ENCODE data around the gene MZT2A.
"Not testable (repeated sequence)": the region's sequence is repeated elsewhere in the genome, so short reads cannot be mapped to it uniquely, and the experiment has no call there.

The MZT2A gene

GRCh38 chr2:131490616-131491468, 1.4 kb downstream of the MZT2A start:
- peak; percentile 19 for DNase-seq (ENCODE audit: low spot score)

- DNase-seq (ENCODE audit: low spot score), result no peak
These were observed 3.6 kb downstream of the MZT2A start for GRCh38 chr2:131488306-131489205.

- DNase-seq (ENCODE audit: low spot score), result not testable (repeated sequence)
These were observed 5.8 kb downstream of the MZT2A start for GRCh38 chr2:131486201-131486902.

DNA sequence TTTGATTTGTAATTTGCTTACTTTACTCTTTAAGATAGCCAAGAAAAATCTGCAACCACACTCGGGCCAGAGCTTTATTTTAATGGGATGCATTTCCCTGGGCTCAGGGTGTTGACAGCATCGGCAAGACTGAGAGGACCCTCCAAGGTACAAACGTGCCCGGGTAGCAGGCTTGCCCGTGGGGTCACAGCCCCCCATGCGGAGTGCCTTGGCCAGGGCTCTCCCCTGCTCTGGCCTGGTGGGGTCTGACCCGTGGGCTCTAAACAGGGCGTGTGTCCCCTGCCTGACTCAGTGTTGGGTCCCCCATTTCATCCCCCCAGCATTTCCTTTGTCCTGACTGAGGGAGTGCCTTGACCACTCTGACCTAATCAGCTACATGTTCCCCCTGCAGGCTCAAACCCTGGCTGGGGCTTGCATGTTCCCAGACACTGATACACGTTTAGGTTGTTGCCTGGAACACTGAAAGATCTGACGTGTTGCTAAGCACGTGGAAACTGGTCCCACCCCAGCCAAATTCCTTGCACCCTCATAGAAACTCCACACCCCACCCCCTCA, 7.2 kb downstream of the MZT2A start:
- DNase-seq (ENCODE audit: low spot score), result not testable (repeated sequence)

- DNase-seq (ENCODE audit: low spot score), result not testable (repeated sequence)
These were observed 8.0 kb downstream of the MZT2A start for GRCh38 chr2:131483981-131484820.

DNA sequence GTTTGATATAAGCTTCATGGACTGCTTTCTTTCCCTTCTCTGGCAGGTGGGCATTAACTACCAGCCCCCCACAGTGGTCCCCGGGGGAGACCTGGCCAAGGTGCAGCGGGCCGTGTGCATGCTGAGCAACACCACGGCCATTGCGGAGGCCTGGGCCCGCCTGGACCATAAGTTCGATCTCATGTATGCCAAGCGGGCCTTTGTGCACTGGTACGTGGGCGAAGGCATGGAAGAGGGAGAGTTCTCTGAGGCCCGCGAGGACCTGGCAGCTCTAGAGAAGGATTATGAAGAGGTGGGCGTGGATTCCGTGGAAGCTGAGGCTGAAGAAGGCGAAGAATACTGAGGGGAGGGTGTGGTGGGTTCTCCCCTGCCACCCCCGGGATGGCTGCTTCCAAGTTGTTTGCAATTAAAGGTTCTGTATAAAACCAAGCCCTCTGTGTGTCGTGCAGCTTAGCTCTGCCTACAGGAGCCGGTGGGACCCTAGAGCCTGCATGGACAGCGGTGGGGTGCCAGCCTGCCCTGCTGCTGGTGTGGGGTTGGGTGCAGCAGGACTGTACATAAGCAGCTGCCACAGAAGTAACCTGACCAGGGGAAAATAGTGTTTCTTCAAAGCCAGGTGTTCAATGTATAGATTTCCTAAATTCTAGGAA, 9.6 kb downstream of the MZT2A start:
- not testable (repeated sequence) for DNase-seq (ENCODE audit: low spot score)

DNA sequence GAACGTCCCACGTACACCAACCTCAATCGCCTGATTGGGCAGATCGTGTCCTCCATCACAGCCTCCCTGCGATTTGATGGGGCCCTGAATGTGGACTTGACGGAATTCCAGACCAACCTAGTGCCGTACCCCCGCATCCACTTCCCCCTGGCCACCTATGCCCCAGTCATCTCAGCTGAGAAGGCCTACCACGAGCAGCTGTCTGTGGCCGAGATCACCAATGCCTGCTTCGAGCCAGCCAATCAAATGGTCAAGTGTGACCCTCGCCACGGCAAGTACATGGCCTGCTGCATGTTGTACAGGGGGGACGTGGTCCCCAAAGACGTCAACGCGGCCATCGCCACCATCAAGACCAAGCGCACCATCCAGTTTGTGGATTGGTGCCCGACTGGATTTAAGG, 11.8 kb downstream of the MZT2A start:
- DNase-seq (ENCODE audit: low spot score), result not testable (repeated sequence)

DNA sequence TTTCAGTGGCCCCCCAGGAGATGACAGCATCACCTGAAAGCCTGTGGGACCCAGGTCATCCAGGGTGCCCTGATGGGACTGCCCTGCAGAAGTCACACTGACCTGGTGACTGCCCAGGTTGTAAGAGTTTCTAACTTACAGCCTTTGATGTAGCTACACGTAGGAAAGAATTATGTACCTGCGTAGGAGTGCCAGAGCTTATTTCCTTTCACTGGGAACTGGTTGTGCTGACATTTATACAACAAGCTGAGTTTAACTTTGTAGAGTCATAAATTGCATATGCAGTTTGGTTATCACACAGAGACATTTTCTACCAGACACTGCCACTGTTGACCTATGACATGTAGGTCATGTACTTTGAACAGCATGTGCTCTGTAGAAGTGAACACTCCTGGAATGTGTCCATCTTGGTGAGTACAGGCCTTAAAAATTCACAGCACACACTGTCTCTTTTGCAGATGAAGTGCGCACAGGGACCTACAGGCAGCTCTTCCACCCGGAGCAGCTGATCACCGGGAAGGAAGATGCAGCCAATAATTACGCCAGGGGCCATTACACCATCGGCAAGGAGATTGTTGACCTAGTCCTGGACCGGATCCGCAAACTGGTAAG, 13.2 kb downstream of the MZT2A start:
- DNase-seq (ENCODE audit: low spot score), result not testable (repeated sequence)

- not testable (repeated sequence) for DNase-seq (ENCODE audit: low spot score)
These were observed 13.9 kb downstream of the MZT2A start for GRCh38 chr2:131478074-131478849.

- not testable (repeated sequence) for DNase-seq (ENCODE audit: low spot score)
These were observed 15.0 kb downstream of the MZT2A start for GRCh38 chr2:131477227-131477626.

- DNase-seq (ENCODE audit: low spot score), result not testable (repeated sequence)
These were observed 15.8 kb downstream of the MZT2A start for GRCh38 chr2:131476363-131476762.

DNA sequence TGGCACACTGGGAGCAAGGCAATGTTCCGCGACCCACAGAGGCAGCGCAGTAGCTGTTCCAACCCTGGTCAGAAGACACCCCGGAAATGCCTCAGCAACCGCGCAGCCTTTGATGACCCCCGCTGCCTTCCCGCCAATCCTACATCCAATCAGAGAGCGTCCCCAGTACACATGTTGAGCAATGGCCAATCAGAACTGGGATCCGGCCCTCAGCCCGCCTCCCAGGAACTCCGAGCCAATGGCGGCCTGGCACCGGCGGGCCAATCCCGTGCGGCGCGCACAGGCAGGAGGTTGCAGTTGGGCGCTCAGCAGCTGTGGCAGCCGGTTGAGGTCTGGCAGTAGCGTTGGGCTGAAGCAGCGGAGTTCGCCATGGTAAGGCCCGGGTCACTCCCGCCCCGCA, 16.4 kb downstream of the MZT2A start, which contains the start of gene TUBA3D:
TUBA3D (plus strand) TSS at position 289 of the 400 bp plus-strand sequence; CDS start at position 370, 81 bp downstream.
- DNase-seq (ENCODE audit: low spot score), result no peak

DNA sequence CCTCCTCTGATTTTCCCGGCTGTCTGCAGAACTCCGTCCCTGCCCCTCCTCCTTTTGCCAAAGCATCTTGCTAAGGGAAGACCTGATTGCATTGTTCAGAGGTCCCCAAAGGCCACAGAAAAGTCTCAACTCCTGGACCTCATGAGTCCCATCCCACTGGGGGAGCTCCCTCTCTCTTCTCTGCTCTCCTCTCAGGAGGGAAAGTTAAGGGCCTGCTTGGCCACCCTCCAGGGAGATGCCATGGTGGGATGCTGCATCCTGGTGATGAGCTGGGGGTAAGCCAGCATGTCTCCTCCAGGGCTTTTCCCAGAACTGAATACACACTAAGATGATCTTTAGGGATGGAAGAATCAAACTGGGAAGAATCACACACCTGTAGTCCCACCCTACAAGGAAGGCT, 18.9 kb downstream of the MZT2A start:
- DNase-seq (ENCODE audit: low spot score), result not testable (repeated sequence)

- not testable (repeated sequence) for DNase-seq (ENCODE audit: low spot score)
These were observed 20.6 kb downstream of the MZT2A start for GRCh38 chr2:131471624-131472023.

- not testable (repeated sequence) for DNase-seq (ENCODE audit: low spot score)
These were observed 21.3 kb downstream of the MZT2A start for GRCh38 chr2:131470944-131471343.

DNA sequence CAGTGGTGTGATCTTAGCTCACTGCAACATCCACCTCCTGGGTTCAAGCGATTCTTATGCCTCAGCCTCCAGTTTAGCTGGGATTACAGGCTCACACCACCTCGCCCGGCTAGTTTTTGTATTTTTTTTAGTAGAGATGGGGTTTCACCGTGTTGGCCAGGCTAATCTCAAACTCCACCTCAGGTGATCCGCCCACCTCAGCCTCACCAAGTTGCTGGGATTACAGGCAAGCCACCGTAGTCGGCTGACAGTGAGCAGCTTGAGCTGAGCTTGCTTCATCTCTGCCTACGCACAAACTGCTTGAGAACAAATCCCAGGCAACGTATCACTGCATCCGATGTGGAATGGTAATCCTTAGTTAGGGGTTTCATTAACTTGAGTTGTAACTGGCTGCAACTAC, 24.5 kb downstream of the MZT2A start:
- DNase-seq (ENCODE audit: low spot score), result not testable (repeated sequence)

- not testable (repeated sequence) for DNase-seq (ENCODE audit: low spot score)
These were observed 37.3 kb downstream of the MZT2A start for GRCh38 chr2:131454914-131455313.

DNA sequence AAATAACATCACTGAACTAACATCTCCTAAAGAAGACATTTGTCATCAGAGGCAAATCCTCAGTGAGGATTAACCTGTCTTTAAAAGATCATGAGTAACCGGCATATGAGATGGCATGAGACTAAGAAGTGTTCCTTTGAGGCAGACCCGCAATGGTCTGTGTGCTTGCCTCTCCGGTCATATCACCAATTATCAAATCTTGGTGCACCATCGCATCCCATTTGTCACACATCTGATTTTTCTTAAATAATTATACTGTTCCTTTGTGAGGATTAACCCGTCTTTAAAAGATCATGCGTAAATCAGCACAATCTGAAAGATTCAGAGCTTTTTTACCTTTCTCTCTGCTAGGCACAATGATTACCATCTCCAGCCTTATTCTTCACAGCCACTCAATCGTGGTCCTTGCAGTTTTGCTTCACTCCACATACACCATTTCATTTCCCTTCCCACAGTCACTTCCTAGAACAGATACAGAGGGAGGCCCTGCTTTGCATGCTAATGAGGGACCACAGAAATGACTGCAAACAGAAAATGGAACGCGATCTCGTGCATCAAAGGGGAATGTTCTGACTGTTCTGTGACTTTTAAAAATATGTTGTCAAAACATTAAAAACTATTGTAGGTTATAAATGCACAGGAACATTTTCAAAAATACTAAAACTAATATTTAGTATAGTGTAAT, 40.8 kb downstream of the MZT2A start:
- DNase-seq (ENCODE audit: low spot score), result not testable (repeated sequence)

Data from GM03348 (cell line).